Heart left ventricle (tissue), 16 donors: Measurements from ENCODE around the gene CLCN1. TPM values are rescaled to one million over a fixed set of nuclear protein-coding genes. Genes with fewer than 3 reads are reported as not detected.

Experiments
- ATAC-seq, 4 donors: fragments of 200-7000 bp; cut with Tn5 transposase; one replicate each; pipeline ENCODE4 v1.9.1; 2020 to 2022; ENCODE audit warnings: moderate library complexity in 4 of 4, mild to moderate bottlenecking in 3 of 4, moderate number of reproducible peaks in 1 of 4
- DNase-seq, 5 donors: peaks; one replicate each; pipeline ENCODE4 v3.0.0-alpha.2; 2020
- H3K27ac ChIP-seq, 12 donors: fragments of 200-600 bp; sonication (generic) in 4 of 12; one replicate each; pipeline versions ENCODE4 v1.5.0 to v1.8.0; 2016 to 2022; ENCODE audit warnings: mild to moderate bottlenecking in 2 of 12
- H3K27me3 ChIP-seq, 9 donors: fragments of 200-600 bp; sonication (generic) in 2 of 9; one replicate each; pipeline versions ENCODE4 v1.5.1 to v1.8.0; 2016 to 2022; ENCODE audit warnings: mild to moderate bottlenecking in 3 of 9
- H3K36me3 ChIP-seq, 9 donors: fragments of 200-600 bp; sonication (generic) in 2 of 9; one replicate each; pipeline versions ENCODE4 v1.5.0 to v1.8.0; 2018 to 2022; ENCODE audit warnings: mild to moderate bottlenecking in 2 of 9
- H3K4me1 ChIP-seq, 12 donors: fragments of 200-600 bp; sonication (generic) in 4 of 12; one replicate each; pipeline versions ENCODE4 v1.5.0 to v1.8.0; 2016 to 2022; ENCODE audit warnings: mild to moderate bottlenecking in 3 of 12
- H3K4me3 ChIP-seq, 12 donors: fragments of 200-600 bp; sonication (generic) in 4 of 12; one replicate each; pipeline versions ENCODE4 v1.5.0 to v1.8.0; 2017 to 2022; ENCODE audit warnings: mild to moderate bottlenecking in 9 of 12, moderate library complexity in 4 of 12
- H3K9me3 ChIP-seq, 12 donors: fragments of 200-600 bp; sonication (generic) in 4 of 12; one replicate each; pipeline versions ENCODE4 v1.5.0 to v1.8.0; 2016 to 2022; ENCODE audit warnings: mild to moderate bottlenecking in 1 of 12
- CTCF ChIP-seq, 12 donors: fragments of 200-600 bp; sonication (generic) in 4 of 12; IDR thresholded peaks; one replicate each; pipeline versions ENCODE4 v1.5.0 to v1.8.0; 2018 to 2022; ENCODE audit warnings: antibody characterized with exemption in 12 of 12, mild to moderate bottlenecking in 5 of 12
- POLR2A ChIP-seq, 2 donors: fragments of 450-650 bp; IDR thresholded peaks; one replicate each; pipeline ENCODE4 v1.6.1; 2017; ENCODE audit warnings: antibody characterized with exemption in 2 of 2, mild to moderate bottlenecking in 2 of 2, moderate library complexity in 2 of 2
- WGBS, 4 donors: extraction: QIAGEN DNeasy Blood & Tissue Kit in 2 of 4; methylation state at CpG; one replicate each; pipeline versions ENCODE4 v1.1.5 to v1.1.7; 2013 to 2018; 5-methylcytosine and 5-hydroxymethylcytosine counted together
- intact Hi-C, 10 donors: fragments of 100-400 bp; cut with DNase I; formaldehyde crosslinking; loops; one replicate each; pipeline versions ENCODE4 v1.11.1 to v1.14.2; 2022
- polyA plus RNA-seq, 2 donors: library from polyadenylated mRNA; stranded (reverse); fragments of 200-250 nt; gene quantifications; one replicate each; pipeline ENCODE4 v1.2.3, GENCODE V29; 2013
- total RNA-seq, 9 donors: library from RNA; depleted of rRNA in 2 of 9; stranded (reverse); fragments of >200 nt in 2 of 9; fragmentation: NEBNext Ultra II Directional in 3 of 9; extraction: Animal tissue kit (Norgen Biotek cat#: 25700) in 3 of 9; gene quantifications; one replicate each; pipeline versions ENCODE4 v1.1.0 to v1.2.4, GENCODE V29; 2016 to 2023
- donor health status: ischemic (EF 13 %, LVEDD 7.1; RV severe dilation, severe dysfunction).
- donor health status: healthy with polysubstance abuse.
- donor health status: DM: no; HTN: yes; CAD: no.
- donor health status: DM: no; HTN: no; CAD: no.
- donor health status: ischemic (EF 25% LVEDD 6.9; RV normal size, moderate dysfunction).
- donor health status: ischemic (EF 25% LVEDD 5.7; RV mildly dilated, moderate dysfunction).
- donor health status: healthy.
- donor health status: DM: yes; HTN: yes; CAD: no.
- donor health status: ischemic (EF 35%, LVEDD 5.7; RV mildly dilated, moderate dysfunction).
- donor health status: nonischemic (EF 11% LVEDD 7.7; RV severe dilation, severe dysfunction).
- donor health status: DM: yes; HTN: yes; CAD: no.
- donor health status: PGD.
- donor health status: ischemic (EF 29% LVEDD 5.4; RV normal size, mild dysfunction).
- donor health status: nonischemic (EF 23%, LVEDD 6.1; RV moderate dilation, normal function).

CLCN1 gene
- total and polyA plus RNA-seq, 11 donors = 0.03 to 1.4 TPM; not detected in 9

GRCh38 chr7:143394068-143394467 lies 78.2 kb downstream of the CLCN1 start:
- ATAC-seq = no peak
- H3K9me3 ChIP-seq = no peaks in the 10 kb centered on the region
- TF ChIP-seq CTCF (IDR thresholded peaks at IDR 0.05) = no peak
- intact Hi-C loops = no loop called here
- no peaks in the 10 kb centered on the region for H3K27me3 ChIP-seq
- peaks cover 0 to 37% (median 22%) of the 10 kb centered on the region in 9 donors for H3K36me3 ChIP-seq
- no peak for DNase-seq
- WGBS, 4 donors = 96 to 97% (median 96%) methylated on average over 6 of the region's 6 CpGs
- no peak overlapping the region for H3K27ac ChIP-seq
- H3K4me3 ChIP-seq = no peak overlapping the region
- peaks cover 2 to 70% (median 48%) of the 10 kb centered on the region in 12 donors for H3K4me1 ChIP-seq

GRCh38 chr7:143394777-143395176 lies 78.9 kb downstream of the CLCN1 start:
- DNase-seq (no peak), ATAC-seq (no peak)
- WGBS, 4 donors = 80 to 90% (median 85%) methylated on average over 5 to 6 of the region's 6 CpGs
- Histone ChIP-seq H3K9me3 (no peaks in the 10 kb centered on the region), H3K4me1 (peaks cover 2 to 63% (median 46%) of the 10 kb centered on the region in 12 donors), H3K36me3 (peaks cover 0 to 30% (median 15%) of the 10 kb centered on the region in 9 donors), H3K4me3 (no peak overlapping the region), H3K27ac (no peak overlapping the region), H3K27me3 (no peaks in the 10 kb centered on the region)
- intact Hi-C loops = no loop called here
- TF ChIP-seq POLR2A (IDR thresholded peaks at IDR 0.05) = no peak
- TF ChIP-seq CTCF (IDR thresholded peaks at IDR 0.05) = no peak

- Histone ChIP-seq H3K27me3 (no peaks in the 10 kb centered on the region), H3K4me3 (no peak overlapping the region), H3K4me1 (peaks cover 2 to 60% (median 44%) of the 10 kb centered on the region in 12 donors), H3K36me3 (peaks cover 0 to 23% (median 8%) of the 10 kb centered on the region in 9 donors), H3K27ac (peak overlapping the region in 4 of 12 donors; percentile 4 to 46 (median 18)), H3K9me3 (no peaks in the 10 kb centered on the region)
- no peak for TF ChIP-seq POLR2A (IDR thresholded peaks at IDR 0.05)
- peak in 3 of 12 donors; percentile 12 to 26 (median 15) for TF ChIP-seq CTCF (IDR thresholded peaks at IDR 0.05)
- intact Hi-C loops = no loop called here
- peak in 2 of 5 donors; percentile 31 to 46 for DNase-seq
- 44 to 67% (median 57%) methylated on average over 18 to 21 of the region's 21 CpGs for WGBS, 4 donors
- ATAC-seq = peak in 3 of 4 donors; percentile 28 to 33 (median 33)
Observed at GRCh38 chr7:143395187-143396149, 79.6 kb downstream of the CLCN1 start.

- no peaks in the 10 kb centered on the region for H3K27me3 ChIP-seq
- H3K27ac ChIP-seq = no peak overlapping the region
- WGBS, 4 donors = 81 to 84% (median 81%) methylated on average over 7 of the region's 7 CpGs
- DNase-seq (no peak), ATAC-seq (no peak)
- intact Hi-C loops = no loop called here
- H3K9me3 ChIP-seq = no peaks in the 10 kb centered on the region
- no peak overlapping the region for H3K4me3 ChIP-seq
- H3K4me1 ChIP-seq = peaks cover 2 to 53% (median 38%) of the 10 kb centered on the region in 12 donors
- H3K36me3 ChIP-seq = peaks cover 0 to 16% (median 4%) of the 10 kb centered on the region in 9 donors
- TF ChIP-seq CTCF (IDR thresholded peaks at IDR 0.05) = no peak
- TF ChIP-seq POLR2A (IDR thresholded peaks at IDR 0.05) = no peak
Observed at GRCh38 chr7:143396182-143396581, 80.3 kb downstream of the CLCN1 start.
